B cell (primary cell): Measurements from ENCODE around the gene RAP1A. TPM values are rescaled to one million over a fixed set of nuclear protein-coding genes. Genes with fewer than 3 reads are reported as not detected.

ENCODE experiments used
- ATAC-seq: fragments of 200-7000 bp; cut with Tn5 transposase; one replicate; pipeline ENCODE4 v1.10.0; 2021; ENCODE audit warnings: low read depth, mild to moderate bottlenecking, moderate number of reproducible peaks, moderate library complexity
- CTCF ChIA-PET: fragments of 350-600 bp; sonication (Branson Sonifier 250); formaldehyde crosslinking; loops from one replicate; lab custom pipeline; 2021; ENCODE audit warnings: antibody characterized with exemption, inconsistent platforms; lab: Charles Lee
- POLR2A ChIA-PET: fragments of 350-600 bp; sonication (Branson Sonifier 250); formaldehyde crosslinking; loops from one replicate; lab custom pipeline; 2021; ENCODE audit warnings: antibody characterized with exemption; lab: Charles Lee
- DNase-seq: peaks from one replicate; pipeline ENCODE4 v3.0.0; 2013
- H2AFZ ChIP-seq: 2 replicates; pipeline ENCODE4 v1.6.1; 2012; ENCODE audit warnings: mild to moderate bottlenecking, low read depth, low read length; ENCODE audit not compliant: insufficient read depth, poor library complexity, severe bottlenecking
- H3K27ac ChIP-seq, 2 donors: 1 replicate in 1 of 2; 2 replicates in 1 of 2; pipeline ENCODE4 v1.5.1; 2012 to 2013; ENCODE audit warnings: low read length in 2 of 2, mild to moderate bottlenecking in 2 of 2, moderate library complexity in 1 of 2
- H3K27me3 ChIP-seq, 4 experiments: fragments of 200-600 bp in 1 of 4; sonication (generic) in 1 of 4; replicated peaks in 1 of 4; 1 replicate in 2 of 4; 2 replicates in 2 of 4; pipeline versions ENCODE4 v1.6.1 to v1.7.0; 2013 to 2016; ENCODE audit warnings: low read length in 3 of 4, mild to moderate bottlenecking in 2 of 4, mixed read lengths in 1 of 4, moderate library complexity in 1 of 4; ENCODE audit not compliant: insufficient read depth in 4 of 4, control insufficient read depth in 3 of 4; ENCODE audit errors: control extremely low read depth in 1 of 4
- H3K36me3 ChIP-seq, 2 experiments: replicated peaks in 1 of 2; 1 replicate in 1 of 2; 2 replicates in 1 of 2; pipeline versions ENCODE4 v1.6.1 to v1.7.1; 2013; ENCODE audit warnings: low read length in 1 of 2; ENCODE audit not compliant: insufficient read depth in 2 of 2, control insufficient read depth in 1 of 2; ENCODE audit errors: control extremely low read depth in 1 of 2, extremely low read depth in 1 of 2
- H3K4me1 ChIP-seq, 2 donors: fragments of 200-600 bp in 1 of 2; sonication (generic) in 1 of 2; 1 replicate in 1 of 2; 2 replicates in 1 of 2; pipeline versions ENCODE4 v1.5.1 to v1.6.1; 2013 to 2017; ENCODE audit warnings: low read length in 2 of 2; ENCODE audit not compliant: control insufficient read depth in 2 of 2, insufficient read depth in 2 of 2
- H3K4me2 ChIP-seq: replicated peaks from 2 replicates; pipeline ENCODE3; 2012; ENCODE audit warnings: mild to moderate bottlenecking, low read depth, low read length; ENCODE audit not compliant: poor library complexity, severe bottlenecking
- H3K4me3 ChIP-seq, 5 experiments: fragments of 200-600 bp in 1 of 5; sonication (generic) in 1 of 5; 1 replicate in 3 of 5; 2 replicates in 2 of 5; pipeline versions ENCODE4 v1.5.1 to v1.7.0; 2011 to 2016; ENCODE audit warnings: low read length in 4 of 5, mild to moderate bottlenecking in 4 of 5, low read depth in 2 of 5, control low read depth in 1 of 5, moderate library complexity in 1 of 5; ENCODE audit not compliant: insufficient read depth in 1 of 5; ENCODE audit errors: control extremely low read depth in 1 of 5, extremely low read depth in 1 of 5
- H3K79me2 ChIP-seq: fragments of 200-600 bp; sonication (generic); one replicate; pipeline ENCODE4 v1.6.0; 2016; ENCODE audit warnings: low read length; ENCODE audit not compliant: control insufficient read depth, insufficient read depth
- H3K9ac ChIP-seq: fragments of 200-600 bp; sonication (generic); 2 replicates; pipeline ENCODE4 v1.6.1; 2017; ENCODE audit warnings: mild to moderate bottlenecking, low read length, moderate library complexity
- H3K9me3 ChIP-seq, 3 donors: one replicate each; pipeline versions ENCODE4 v1.6.1 to v1.7.1; 2013; ENCODE audit warnings: low read length in 2 of 3; ENCODE audit not compliant: control insufficient read depth in 2 of 3, insufficient read depth in 1 of 3; ENCODE audit errors: control extremely low read depth in 1 of 3
- H4K20me1 ChIP-seq: 2 replicates; pipeline ENCODE4 v1.6.0; 2012; ENCODE audit warnings: mild to moderate bottlenecking, low read length; ENCODE audit not compliant: insufficient read depth, control insufficient read depth, poor library complexity, severe bottlenecking
- H3K27ac Mint-ChIP-seq: one replicate; pipeline ENCODE4 v1.8.0; 2021; ENCODE audit warnings: mixed read lengths
- H3K27me3 Mint-ChIP-seq: one replicate; pipeline ENCODE4 v1.8.0; 2021; ENCODE audit warnings: mixed read lengths
- H3K4me1 Mint-ChIP-seq: one replicate; pipeline ENCODE4 v1.8.0; 2021; ENCODE audit warnings: mixed read lengths
- H3K4me3 Mint-ChIP-seq: one replicate; pipeline ENCODE4 v1.8.0; 2021; ENCODE audit warnings: mixed read lengths
- H3K9me3 Mint-ChIP-seq: one replicate; pipeline ENCODE4 v1.8.0; 2022; ENCODE audit warnings: mixed read lengths; ENCODE audit not compliant: insufficient read depth
- EZH2 ChIP-seq: IDR thresholded peaks from 2 replicates; pipeline ENCODE4 v1.6.1; 2012; ENCODE audit warnings: borderline replicate concordance, low read depth, mild to moderate bottlenecking, moderate library complexity, low read length; ENCODE audit not compliant: insufficient read depth, poor library complexity, severe bottlenecking
- WGBS: methylation state at CpG from one replicate; pipeline ENCODE4 v1.1.5; 2013; ENCODE audit warnings: missing lambda C conversion rate; ENCODE audit not compliant: insufficient coverage; 5-methylcytosine and 5-hydroxymethylcytosine counted together
- intact Hi-C: fragments of 100-400 bp; cut with micrococcal nuclease; formaldehyde crosslinking; loops from one replicate; pipeline ENCODE4 v1.10.0; 2022
- polyA plus RNA-seq: library from polyadenylated mRNA; depleted of rRNA; stranded (reverse); fragments of >200 nt; gene quantifications from 2 replicates; pipeline ENCODE4 v1.2.3, GENCODE V29; 2012
- total RNA-seq, 2 donors: library from RNA; stranded (reverse); fragments of 120-200 nt in 1 of 2; gene quantifications; 1 replicate in 1 of 2; 2 replicates in 1 of 2; pipeline versions ENCODE4 v1.2.3 to v1.2.4, GENCODE V29; 2013 to 2022
- TF ChIP-seq, protein P1 (sequence below): fragments of 200-600 bp; IDR thresholded peaks from one replicate; pipeline ENCODE4 v1.8.0; 2022; ENCODE audit warnings: antibody characterized with exemption, mild to moderate bottlenecking

Gene RAP1A
- total and polyA plus RNA-seq, 2 donors (not counting 1 experiment from before 2014, with no cell fraction given), result 32.6 to 75.3 TPM

DNA sequence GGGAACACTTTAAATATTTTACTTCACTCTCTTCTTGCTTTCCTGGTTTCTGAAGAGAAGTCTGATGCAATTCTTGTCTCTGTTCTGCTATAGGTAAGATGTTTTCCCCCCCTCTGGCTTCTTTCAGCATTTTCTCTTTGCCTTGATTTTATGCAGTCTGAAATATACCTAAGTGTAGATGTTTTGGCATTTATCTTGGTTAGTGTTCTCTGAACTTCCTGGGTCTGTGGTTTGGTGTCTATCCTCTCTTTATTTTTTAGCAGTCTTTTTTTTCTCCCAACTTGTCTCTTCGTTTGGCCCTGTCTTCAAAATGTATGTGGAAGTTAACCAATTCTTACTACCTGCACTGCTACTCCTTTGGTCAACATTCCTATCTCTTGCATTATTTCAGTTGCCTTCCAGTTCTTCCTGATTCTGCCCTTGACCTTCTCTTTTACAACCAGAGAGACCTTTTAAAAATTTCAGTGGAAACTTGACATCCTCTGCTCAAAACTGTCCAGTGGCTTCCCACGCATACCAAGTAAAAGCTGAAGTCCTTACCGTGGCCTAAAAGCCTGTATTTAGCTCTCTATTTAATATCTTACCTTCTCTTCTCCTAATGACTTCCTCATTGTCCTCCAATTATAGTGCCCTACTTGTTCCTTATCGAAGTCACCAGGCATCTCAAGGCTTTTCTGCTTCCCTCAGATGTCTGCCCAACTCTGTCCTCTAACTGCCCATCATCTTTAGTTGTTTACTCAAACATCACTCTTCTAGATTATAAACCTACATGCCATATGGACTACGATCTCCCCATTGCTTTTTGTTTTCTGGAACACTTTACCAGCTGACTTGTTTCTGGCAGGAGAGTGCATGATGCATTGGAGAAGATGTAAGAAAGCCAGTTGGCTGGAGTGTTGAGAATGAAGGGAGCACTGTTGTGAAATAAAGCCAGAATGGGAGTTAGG lies 40.9 kb downstream of the RAP1A start:
- ChIA-PET CTCF (interaction anchor here (0.8 to 3.9 kb wide), 3 partner anchors 41 to 152 kb away, joined by 3 to 27 read pairs (median 8); no protein-coding TSS in a partner anchor), POLR2A (no interaction called here)
- Mint-ChIP-seq H3K9me3 (no peaks in the 10 kb centered on the region), H3K4me1 (peaks cover 43% of the 10 kb centered on the region), H3K27ac (no peak overlapping the region), H3K27me3 (no peaks in the 10 kb centered on the region), H3K4me3 (no peak overlapping the region)
- Histone ChIP-seq H4K20me1 (peaks cover 70% of the 10 kb centered on the region), H3K79me2 (peaks cover 99% of the 10 kb centered on the region), H3K27me3 (no peaks in the 10 kb centered on the region), H3K9me3 (no peaks in the 10 kb centered on the region), H3K4me3 (no peak overlapping the region), H3K27ac (peak overlapping the region in 1 of 2 donors; percentile 49), H3K9ac (peak overlapping the region; percentile 10), H2AFZ (no peak overlapping the region), H3K4me1 (peaks cover 28 to 30% of the 10 kb centered on the region in 2 donors), H3K36me3 (no peaks in the 10 kb centered on the region), H3K4me2 (peak overlapping the region; percentile 19)
- TF ChIP-seq EZH2, result no peak
- TF ChIP-seq, protein P1, sequence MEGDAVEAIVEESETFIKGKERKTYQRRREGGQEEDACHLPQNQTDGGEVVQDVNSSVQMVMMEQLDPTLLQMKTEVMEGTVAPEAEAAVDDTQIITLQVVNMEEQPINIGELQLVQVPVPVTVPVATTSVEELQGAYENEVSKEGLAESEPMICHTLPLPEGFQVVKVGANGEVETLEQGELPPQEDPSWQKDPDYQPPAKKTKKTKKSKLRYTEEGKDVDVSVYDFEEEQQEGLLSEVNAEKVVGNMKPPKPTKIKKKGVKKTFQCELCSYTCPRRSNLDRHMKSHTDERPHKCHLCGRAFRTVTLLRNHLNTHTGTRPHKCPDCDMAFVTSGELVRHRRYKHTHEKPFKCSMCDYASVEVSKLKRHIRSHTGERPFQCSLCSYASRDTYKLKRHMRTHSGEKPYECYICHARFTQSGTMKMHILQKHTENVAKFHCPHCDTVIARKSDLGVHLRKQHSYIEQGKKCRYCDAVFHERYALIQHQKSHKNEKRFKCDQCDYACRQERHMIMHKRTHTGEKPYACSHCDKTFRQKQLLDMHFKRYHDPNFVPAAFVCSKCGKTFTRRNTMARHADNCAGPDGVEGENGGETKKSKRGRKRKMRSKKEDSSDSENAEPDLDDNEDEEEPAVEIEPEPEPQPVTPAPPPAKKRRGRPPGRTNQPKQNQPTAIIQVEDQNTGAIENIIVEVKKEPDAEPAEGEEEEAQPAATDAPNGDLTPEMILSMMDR, result no peak
- WGBS, result 19% methylated on average over 4 of the region's 5 CpGs
- ATAC-seq, result no peak
- intact Hi-C loops, result no loop called here
- no peak for DNase-seq

DNA sequence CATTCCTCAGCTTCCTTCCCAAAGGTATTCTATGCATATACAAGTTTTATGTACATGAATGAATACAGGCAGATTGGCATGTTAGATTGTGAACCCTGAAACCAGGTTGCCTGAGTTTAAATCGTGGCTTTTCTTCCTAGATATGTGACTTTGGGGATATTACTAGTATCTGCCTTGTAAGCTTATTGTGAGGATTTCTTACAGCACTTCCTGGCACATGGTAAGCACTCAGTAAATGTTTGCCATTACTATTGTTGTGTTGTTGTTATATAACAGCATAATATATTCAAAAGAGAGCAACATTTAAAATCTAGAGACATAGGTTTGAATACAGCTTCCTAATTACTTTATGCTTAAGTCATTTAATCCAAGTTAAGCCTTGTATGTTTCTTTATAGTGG lies 45.1 kb downstream of the RAP1A start:
- no peak overlapping the region for H3K4me3 Mint-ChIP-seq
- CTCF ChIA-PET, result interaction anchor here (1.1 to 2.2 kb wide), 4 partner anchors 16 to 156 kb away, joined by 3 to 13 read pairs (median 4); no protein-coding TSS in a partner anchor
- whole genome bisulfite sequencing, result 83% methylated on average over 1 of the region's 1 CpG

More for the DNA sequence above, 45.1 kb downstream of the RAP1A start:
- ATAC-seq, result no peak
- H3K27me3 Mint-ChIP-seq, result no peaks in the 10 kb centered on the region
- peaks cover 25 to 32% of the 10 kb centered on the region in 2 donors for H3K4me1 ChIP-seq
- H3K4me2 ChIP-seq, result no peak overlapping the region
- H3K27me3 ChIP-seq, result no peaks in the 10 kb centered on the region
- H3K4me1 Mint-ChIP-seq, result peaks cover 50% of the 10 kb centered on the region
- no peaks in the 10 kb centered on the region for H3K9me3 ChIP-seq
- peak overlapping the region in 1 of 2 donors; percentile 41 for H3K27ac ChIP-seq
- H3K79me2 ChIP-seq, result peaks cover 99% of the 10 kb centered on the region
- peaks cover 2 to 3% of the 10 kb centered on the region in 2 experiments for H3K36me3 ChIP-seq
- DNase-seq, result no peak
- H2AFZ ChIP-seq, result no peak overlapping the region
- H3K9me3 Mint-ChIP-seq, result no peaks in the 10 kb centered on the region
- POLR2A ChIA-PET, result no interaction called here
- no peak overlapping the region for H3K9ac ChIP-seq
- no peak overlapping the region for H3K27ac Mint-ChIP-seq
- no peak overlapping the region for H3K4me3 ChIP-seq
- intact Hi-C loops, result no loop called here
- TF ChIP-seq, protein P1, result no peak
- TF ChIP-seq EZH2, result no peak
- peaks cover 59% of the 10 kb centered on the region for H4K20me1 ChIP-seq
